GM12878 (cell line): ENCODE results near the gene HK2. TPM values are rescaled to one million over a fixed set of nuclear protein-coding genes. Genes with fewer than 3 reads are reported as not detected.

Experiments used
- ATAC-seq: fragments of 200-7000 bp; cut with Tn5 transposase; 3 replicates; pipeline ENCODE4 v1.9.1; 2020; ENCODE audit warnings: mild to moderate bottlenecking, moderate library complexity
- BruUV-seq: library from RNA; stranded (reverse); fragments of 400-500 nt; replicated peaks from 2 replicates; lab custom pipeline; 2021; lab: Mats Ljungman, UMichigan
- CTCF ChIA-PET: fragments of 300-600 bp; sonication (Branson Sonifier 250); formaldehyde crosslinking; extraction: SDS; loops from one replicate; lab custom pipeline; 2021; ENCODE audit warnings: inconsistent platforms; lab: Yijun Ruan, JAX
- POLR2A ChIA-PET: fragments of 350-600 bp; formaldehyde crosslinking; extraction: SDS; loops from one replicate; lab custom pipeline; 2021; ENCODE audit warnings: inconsistent platforms; lab: Charles Lee
- RAD21 ChIA-PET: fragments of 300-600 bp; sonication (Branson Sonifier 250); formaldehyde crosslinking; loops from one replicate; lab custom pipeline; 2023; ENCODE audit warnings: antibody characterized with exemption; ENCODE audit not compliant: unreplicated experiment; lab: Charles Lee
- SMC1A ChIA-PET: fragments of 300-600 bp; sonication (Branson Sonifier 250); formaldehyde crosslinking; loops from one replicate; lab custom pipeline; 2023; ENCODE audit not compliant: unreplicated experiment, uncharacterized antibody; lab: Charles Lee
- DNase-seq: peaks from one replicate; pipeline ENCODE4 v3.0.0-alpha.2; 2011; ENCODE audit warnings: low read depth, low spot score
- FAIRE-seq: peaks from 3 replicates; lab custom pipeline; 2011; peaks lifted over from hg19 to GRCh38; lab: Jason Lieb, UNC
- H2AFZ ChIP-seq: 2 replicates; pipeline ENCODE4 v1.6.0; 2011; ENCODE audit warnings: low read depth, low read length, control low read depth; ENCODE audit not compliant: control insufficient read depth
- H3K27ac ChIP-seq: 2 replicates; pipeline ENCODE4 v1.5.1; 2011; ENCODE audit warnings: control low read depth; ENCODE audit not compliant: control insufficient read depth, insufficient read depth
- H3K27me3 ChIP-seq, 2 experiments: replicated peaks in 1 of 2; 2 replicates each; pipeline versions ENCODE4 v1.6.0 to v1.6.1; 2011; ENCODE audit warnings: low read length in 1 of 2; ENCODE audit not compliant: control insufficient read depth in 2 of 2, insufficient read depth in 2 of 2
- H3K36me3 ChIP-seq, 2 experiments: 2 replicates each; pipeline ENCODE4 v1.5.1; 2011; ENCODE audit warnings: low read length in 1 of 2; ENCODE audit not compliant: control insufficient read depth in 2 of 2, insufficient read depth in 2 of 2
- H3K4me1 ChIP-seq: 2 replicates; pipeline ENCODE4 v1.6.1; 2011; ENCODE audit warnings: mild to moderate bottlenecking, low read length, moderate library complexity, mixed read lengths; ENCODE audit not compliant: control insufficient read depth, insufficient read depth
- H3K4me2 ChIP-seq: 2 replicates; pipeline ENCODE4 v1.6.0; 2011; ENCODE audit warnings: control low read depth; ENCODE audit not compliant: control insufficient read depth, insufficient read depth
- H3K4me3 ChIP-seq: fragments of 200-600 bp; sonication (generic); 2 replicates; pipeline ENCODE4 v1.5.1; 2016
- H3K79me2 ChIP-seq: 2 replicates; pipeline ENCODE4 v1.6.0; 2011; ENCODE audit warnings: low read length; ENCODE audit not compliant: control insufficient read depth, insufficient read depth
- H3K9ac ChIP-seq: 2 replicates; pipeline ENCODE4 v1.8.0; 2011; ENCODE audit warnings: low read length, control low read depth, mixed read lengths; ENCODE audit not compliant: control insufficient read depth, insufficient read depth
- H3K9me3 ChIP-seq: replicated peaks from 3 replicates; pipeline ENCODE4 v1.5.1; 2011; ENCODE audit warnings: mild to moderate bottlenecking, low read length; ENCODE audit not compliant: control insufficient read depth, insufficient read depth
- H4K20me1 ChIP-seq: 2 replicates; pipeline ENCODE4 v1.6.0; 2011; ENCODE audit not compliant: control insufficient read depth, insufficient read depth
- HDAC6 ChIP-seq: fragments of 200-600 bp; sonication (generic); IDR thresholded peaks from one replicate; pipeline ENCODE4 v1.8.0; 2017; ENCODE audit warnings: antibody characterized with exemption; ENCODE audit not compliant: unreplicated experiment
- MTA3 ChIP-seq: IDR thresholded peaks from 2 replicates; pipeline ENCODE4 v1.6.1; 2012; ENCODE audit warnings: low read length, inconsistent platforms, borderline replicate concordance
- NBN ChIP-seq: fragments of 450-650 bp; IDR thresholded peaks from 2 replicates; pipeline ENCODE4 v1.6.1; 2016
- NR2F1 ChIP-seq: fragments of 450-650 bp; conservative IDR thresholded peaks from 2 replicates; pipeline ENCODE4 v1.6.1; 2017; ENCODE audit warnings: mild to moderate bottlenecking
- POLR2AphosphoS5 ChIP-seq: IDR thresholded peaks from 2 replicates; pipeline ENCODE4 v1.6.1; 2011; ENCODE audit warnings: mild to moderate bottlenecking, low read length, inconsistent platforms
- STAT1 ChIP-seq: fragments of 450-650 bp; conservative IDR thresholded peaks from 2 replicates; pipeline ENCODE4 v1.6.1; 2014; ENCODE audit warnings: antibody characterized with exemption, mild to moderate bottlenecking
- YY1 ChIP-seq: IDR thresholded peaks from 2 replicates; pipeline ENCODE4 v1.6.1; 2011; ENCODE audit warnings: low read depth, mild to moderate bottlenecking, low read length
- ZNF24 ChIP-seq: fragments of 450-650 bp; IDR thresholded peaks from 2 replicates; pipeline ENCODE4 v1.6.1; 2017; ENCODE audit warnings: antibody characterized with exemption, mild to moderate bottlenecking
- ZSCAN29 ChIP-seq: fragments of 450-650 bp; IDR thresholded peaks from 2 replicates; pipeline ENCODE4 v1.6.1; 2017; ENCODE audit warnings: mild to moderate bottlenecking, moderate library complexity
- WGBS: methylation state at CpG from one replicate; pipeline ENCODE4 v1.1.6; 2016; ENCODE audit warnings: low lambda C conversion rate; ENCODE audit not compliant: insufficient replicate concordance, insufficient coverage; ENCODE audit errors: missing lambda C conversion rate; 5-methylcytosine and 5-hydroxymethylcytosine counted together
- in situ Hi-C: fragments of 300-500 bp; cut with MboI; formaldehyde crosslinking; loops from 9 replicates; pipeline ENCODE4 v1.14.3; 2018; ENCODE audit warnings: mixed read lengths
- intact Hi-C: fragments of 100-400 bp; cut with micrococcal nuclease; formaldehyde crosslinking; loops from one replicate; pipeline ENCODE4 v1.14.2; 2022; ENCODE audit not compliant: unreplicated experiment
- polyA plus RNA-seq, 11 experiments: library from polyadenylated mRNA; depleted of rRNA in 4 of 11; unstranded in 6 of 11; stranded (reverse) in 5 of 11; fragments of >200 nt; fragmentation: Nextera tagmentation in 4 of 11; fragmentation: Illumina TruSeq in 1 of 11; extraction: Ambion mirVana in 4 of 11; extraction: Trizol in 1 of 11; gene quantifications; 1 replicate in 1 of 11; 2 replicates in 10 of 11; pipeline versions ENCODE4 v1.2.1 to v1.2.3, GENCODE V29; 2011 to 2016; ENCODE audit warnings: inconsistent platforms in 2 of 11, missing spikeins in 2 of 11, low read depth in 1 of 11
- total RNA-seq, 4 experiments: library from RNA; depleted of rRNA in 3 of 4; stranded (reverse); fragments of >200 nt in 3 of 4; fragmentation: Illumina TruSeq in 1 of 4; extraction: Trizol in 1 of 4; gene quantifications; 2 replicates each; pipeline versions ENCODE4 v1.2.1 to v1.2.3, GENCODE V29; 2013 to 2021
- TF ChIP-seq, protein P1 (sequence below): fragments of 450-650 bp; IDR thresholded peaks from 2 replicates; pipeline ENCODE4 v1.6.1; 2017; ENCODE audit warnings: mild to moderate bottlenecking, low read depth, inconsistent platforms; ENCODE audit not compliant: poor library complexity, severe bottlenecking
- TF ChIP-seq, protein P2 (sequence below): IDR thresholded peaks from 2 replicates; pipeline ENCODE4 v1.6.1; 2012; ENCODE audit warnings: low read depth, low read length, improper control_type of control experiment
- TF ChIP-seq, protein P3 (sequence below): IDR thresholded peaks from 2 replicates; pipeline ENCODE4 v1.6.1; 2011; ENCODE audit warnings: low read depth, low read length, improper control_type of control experiment, borderline replicate concordance
- TF ChIP-seq, protein P4 (sequence below): IDR thresholded peaks from 2 replicates; pipeline ENCODE4 v1.6.1; 2012; ENCODE audit warnings: low read depth, low read length, improper control_type of control experiment

Gene HK2
- total and polyA plus RNA-seq, 10 of the 15 experiments (the other 5 are each of a cell fraction or from before 2014, with no cell fraction given), result 5.0 to 73.1 (median 20.2) TPM

DNA sequence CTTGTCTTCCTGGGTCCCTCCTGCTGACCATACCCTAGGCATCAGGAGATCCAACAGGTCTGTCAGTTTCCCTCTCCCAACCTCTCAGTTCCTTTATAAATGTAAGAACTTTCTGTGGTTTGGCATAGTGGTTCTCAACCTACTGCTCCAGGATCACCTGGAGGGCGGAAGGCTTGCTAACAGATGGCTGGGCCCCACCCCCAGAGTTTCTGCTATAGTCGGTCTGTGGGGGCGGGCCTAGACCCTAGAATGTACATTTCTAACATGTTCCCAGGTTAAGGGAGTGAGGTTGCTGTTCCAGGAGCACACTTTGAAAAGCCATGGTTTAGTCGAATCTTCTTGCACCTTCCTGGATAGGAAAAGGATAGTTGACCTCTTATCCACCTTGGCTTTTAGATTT is 37.0 kb downstream of the HK2 start:
- Histone ChIP-seq H3K4me2 (no peak overlapping the region), H3K27me3 (no peaks in the 10 kb centered on the region), H3K4me3 (no peak overlapping the region), H3K36me3 (peaks cover 17 to 48% of the 10 kb centered on the region in 2 experiments), H3K4me1 (no peaks in the 10 kb centered on the region), H3K9me3 (no peaks in the 10 kb centered on the region), H2AFZ (no peak overlapping the region), H3K9ac (no peak overlapping the region), H3K79me2 (peaks cover 11% of the 10 kb centered on the region), H4K20me1 (peaks cover 2% of the 10 kb centered on the region; the same call in 1 of the 2 replicates), H3K27ac (no peak overlapping the region)
- SMC1A ChIA-PET, result interaction anchor here (0.9 kb wide), 1 partner anchor 20 kb away, joined by 4 read pairs; no protein-coding TSS in a partner anchor
- POLR2A ChIA-PET, result no interaction called here
- DNase-seq (no peak), FAIRE-seq (no peak), ATAC-seq (no peak)
- RAD21 ChIA-PET, result no interaction called here
- WGBS, result 90% methylated on average over 4 of the region's 4 CpGs
- intact Hi-C loops (no loop called here), in situ Hi-C loops (no loop called here)
- no peak for TF ChIP-seq ZNF24
- TF ChIP-seq POLR2AphosphoS5, result no peak
- no peak for TF ChIP-seq NR2F1
- TF ChIP-seq, protein P1, sequence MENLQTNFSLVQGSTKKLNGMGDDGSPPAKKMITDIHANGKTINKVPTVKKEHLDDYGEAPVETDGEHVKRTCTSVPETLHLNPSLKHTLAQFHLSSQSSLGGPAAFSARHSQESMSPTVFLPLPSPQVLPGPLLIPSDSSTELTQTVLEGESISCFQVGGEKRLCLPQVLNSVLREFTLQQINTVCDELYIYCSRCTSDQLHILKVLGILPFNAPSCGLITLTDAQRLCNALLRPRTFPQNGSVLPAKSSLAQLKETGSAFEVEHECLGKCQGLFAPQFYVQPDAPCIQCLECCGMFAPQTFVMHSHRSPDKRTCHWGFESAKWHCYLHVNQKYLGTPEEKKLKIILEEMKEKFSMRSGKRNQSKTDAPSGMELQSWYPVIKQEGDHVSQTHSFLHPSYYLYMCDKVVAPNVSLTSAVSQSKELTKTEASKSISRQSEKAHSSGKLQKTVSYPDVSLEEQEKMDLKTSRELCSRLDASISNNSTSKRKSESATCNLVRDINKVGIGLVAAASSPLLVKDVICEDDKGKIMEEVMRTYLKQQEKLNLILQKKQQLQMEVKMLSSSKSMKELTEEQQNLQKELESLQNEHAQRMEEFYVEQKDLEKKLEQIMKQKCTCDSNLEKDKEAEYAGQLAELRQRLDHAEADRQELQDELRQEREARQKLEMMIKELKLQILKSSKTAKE, result no peak
- TF ChIP-seq, protein P2, sequence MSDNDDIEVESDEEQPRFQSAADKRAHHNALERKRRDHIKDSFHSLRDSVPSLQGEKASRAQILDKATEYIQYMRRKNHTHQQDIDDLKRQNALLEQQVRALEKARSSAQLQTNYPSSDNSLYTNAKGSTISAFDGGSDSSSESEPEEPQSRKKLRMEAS, result no peak
- TF ChIP-seq, protein P3, sequence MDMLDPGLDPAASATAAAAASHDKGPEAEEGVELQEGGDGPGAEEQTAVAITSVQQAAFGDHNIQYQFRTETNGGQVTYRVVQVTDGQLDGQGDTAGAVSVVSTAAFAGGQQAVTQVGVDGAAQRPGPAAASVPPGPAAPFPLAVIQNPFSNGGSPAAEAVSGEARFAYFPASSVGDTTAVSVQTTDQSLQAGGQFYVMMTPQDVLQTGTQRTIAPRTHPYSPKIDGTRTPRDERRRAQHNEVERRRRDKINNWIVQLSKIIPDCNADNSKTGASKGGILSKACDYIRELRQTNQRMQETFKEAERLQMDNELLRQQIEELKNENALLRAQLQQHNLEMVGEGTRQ, result no peak
- no peak for TF ChIP-seq STAT1
- TF ChIP-seq NBN, result no peak
- no peak for TF ChIP-seq MTA3
- TF ChIP-seq YY1, result no peak
- TF ChIP-seq, protein P4, sequence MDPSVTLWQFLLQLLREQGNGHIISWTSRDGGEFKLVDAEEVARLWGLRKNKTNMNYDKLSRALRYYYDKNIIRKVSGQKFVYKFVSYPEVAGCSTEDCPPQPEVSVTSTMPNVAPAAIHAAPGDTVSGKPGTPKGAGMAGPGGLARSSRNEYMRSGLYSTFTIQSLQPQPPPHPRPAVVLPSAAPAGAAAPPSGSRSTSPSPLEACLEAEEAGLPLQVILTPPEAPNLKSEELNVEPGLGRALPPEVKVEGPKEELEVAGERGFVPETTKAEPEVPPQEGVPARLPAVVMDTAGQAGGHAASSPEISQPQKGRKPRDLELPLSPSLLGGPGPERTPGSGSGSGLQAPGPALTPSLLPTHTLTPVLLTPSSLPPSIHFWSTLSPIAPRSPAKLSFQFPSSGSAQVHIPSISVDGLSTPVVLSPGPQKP, result no peak
- no peak for TF ChIP-seq HDAC6
- no peak for TF ChIP-seq ZSCAN29
- CTCF ChIA-PET, result interaction anchor here (1.7 kb wide), 1 partner anchor 34 kb away, joined by 4 read pairs; no protein-coding TSS in a partner anchor
- no TSS peak for BruUV-seq
